Spleen (tissue), 11 donors: ENCODE data around the gene OR10C1. TPM values are rescaled to one million over a fixed set of nuclear protein-coding genes. Genes with fewer than 3 reads are reported as not detected.

Experiments
- DNase-seq: peaks from one replicate; pipeline ENCODE4 v3.0.0-alpha.2; 2020
- H3K27ac ChIP-seq, 8 donors: fragments of 200-600 bp; sonication (generic) in 7 of 8; 1 replicate in 4 of 8; 2 replicates in 4 of 8; pipeline versions ENCODE4 v1.5.0 to v1.8.0; 2016 to 2021; ENCODE audit warnings: inconsistent platforms in 4 of 8, mild to moderate bottlenecking in 4 of 8, moderate library complexity in 1 of 8
- H3K27me3 ChIP-seq, 7 donors: fragments of 200-600 bp; sonication (generic) in 6 of 7; replicated peaks in 1 of 7; 1 replicate in 4 of 7; 2 replicates in 3 of 7; pipeline versions ENCODE4 v1.5.0 to v1.8.0; 2016 to 2021; ENCODE audit warnings: inconsistent platforms in 3 of 7, mild to moderate bottlenecking in 1 of 7
- H3K36me3 ChIP-seq, 6 donors: fragments of 200-600 bp; sonication (generic) in 5 of 6; 1 replicate in 4 of 6; 2 replicates in 2 of 6; pipeline versions ENCODE4 v1.5.0 to v1.8.0; 2016 to 2021; ENCODE audit warnings: inconsistent platforms in 2 of 6
- H3K4me1 ChIP-seq, 6 donors: fragments of 200-600 bp; sonication (generic) in 5 of 6; 1 replicate in 3 of 6; 2 replicates in 3 of 6; pipeline versions ENCODE4 v1.5.0 to v1.8.0; 2016 to 2021; ENCODE audit warnings: inconsistent platforms in 3 of 6
- H3K4me3 ChIP-seq, 8 donors: fragments of 200-600 bp; sonication (generic) in 7 of 8; 1 replicate in 4 of 8; 2 replicates in 4 of 8; pipeline versions ENCODE4 v1.5.0 to v1.8.0; 2016 to 2021; ENCODE audit warnings: inconsistent platforms in 4 of 8, mild to moderate bottlenecking in 4 of 8, moderate library complexity in 2 of 8
- H3K9me3 ChIP-seq, 8 donors: fragments of 200-600 bp; sonication (generic) in 7 of 8; 1 replicate in 4 of 8; 2 replicates in 4 of 8; pipeline versions ENCODE4 v1.5.0 to v1.8.0; 2016 to 2021; ENCODE audit warnings: inconsistent platforms in 4 of 8
- POLR2A ChIP-seq, 3 donors: fragments of 450-650 bp; IDR thresholded peaks; one replicate each; pipeline ENCODE4 v1.5.1; 2017; ENCODE audit warnings: antibody characterized with exemption in 3 of 3, mild to moderate bottlenecking in 1 of 3
- POLR2AphosphoS5 ChIP-seq, 3 donors: sonication (generic); formaldehyde crosslinking; IDR thresholded peaks; one replicate each; pipeline ENCODE4 v1.5.1; 2017; ENCODE audit warnings: antibody characterized with exemption in 3 of 3
- WGBS, 5 donors: extraction: QIAGEN DNeasy Blood & Tissue Kit in 3 of 5; methylation state at CpG; one replicate each; pipeline versions ENCODE4 v1.1.5 to v1.1.7; 2013 to 2018; 5-methylcytosine and 5-hydroxymethylcytosine counted together
- intact Hi-C: fragments of 100-400 bp; cut with DNase I; formaldehyde crosslinking; loops from one replicate; pipeline ENCODE4 v1.15.0; 2023; ENCODE audit warnings: low total_unique reads
- polyA plus RNA-seq, 3 donors: library from polyadenylated mRNA; stranded (reverse); fragments of 200-250 nt; gene quantifications; one replicate each; pipeline ENCODE4 v1.2.1, GENCODE V29; 2013
- total RNA-seq, 7 donors: library from RNA; depleted of rRNA in 3 of 7; stranded (reverse); fragments of >200 nt in 3 of 7; fragmentation: NEBNext Ultra II Directional in 4 of 7; extraction: Animal tissue kit (Norgen Biotek cat#: 25700) in 4 of 7; gene quantifications; one replicate each; pipeline versions ENCODE4 v1.1.0 to v1.2.1, GENCODE V29; 2016 to 2021
- TF ChIP-seq, protein P1 (sequence below), 11 experiments: fragments of 200-600 bp in 7 of 11; fragments of 450-650 bp in 4 of 11; sonication (generic) in 4 of 11; IDR thresholded peaks in 8 of 11; conservative IDR thresholded peaks in 3 of 11; 1 replicate in 7 of 11; 2 replicates in 4 of 11; pipeline versions ENCODE4 v1.4.0 to v1.8.0; 2016 to 2021; ENCODE audit warnings: antibody characterized with exemption in 11 of 11, inconsistent platforms in 4 of 11, mild to moderate bottlenecking in 1 of 11
- donor health status: healthy with polysubstance abuse.
- donor health status: DM: no; HTN: no; CAD: no; lungs with moderate emphysema.
- donor health status: DM: no; HTN: no; CAD: no.
- donor health status: Bipolar disorder and iron deficiency.
- donor health status: healthy.
- donor health status: DM: no; HTN: no; CAD: no.
- donor health status: DM: yes; HTN: yes; CAD: no.

The OR10C1 gene
- total and polyA plus RNA-seq, 10 donors, result not detected

DNA sequence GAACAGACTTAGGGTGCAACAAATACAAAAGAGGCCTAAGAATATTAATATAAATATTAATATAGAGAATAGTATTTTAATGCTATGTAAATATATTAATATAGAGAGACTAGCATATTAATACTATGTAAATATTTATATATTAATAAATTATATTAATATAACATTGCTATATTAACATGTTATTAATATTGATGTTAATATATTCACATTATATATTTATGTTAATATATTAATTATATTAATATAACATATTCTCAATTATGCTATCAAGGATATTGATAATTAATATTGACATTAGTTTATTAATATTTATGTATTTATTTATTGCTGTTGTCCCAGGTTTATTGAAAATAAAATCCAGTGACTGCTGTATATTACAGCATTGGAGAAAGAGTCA lies 49.8 kb downstream of the OR10C1 start:
- Histone ChIP-seq H3K36me3 (no peaks in the 10 kb centered on the region), H3K4me3 (no peak overlapping the region), H3K9me3 (no peaks in the 10 kb centered on the region), H3K27me3 (peaks cover 0 to 24% (median 0%) of the 10 kb centered on the region in 7 donors), H3K27ac (no peak overlapping the region), H3K4me1 (no peaks in the 10 kb centered on the region)
- no peak for DNase-seq
- TF ChIP-seq POLR2AphosphoS5 (IDR thresholded peaks at IDR 0.05), result no peak
- intact Hi-C loops, result no loop called here

DNA sequence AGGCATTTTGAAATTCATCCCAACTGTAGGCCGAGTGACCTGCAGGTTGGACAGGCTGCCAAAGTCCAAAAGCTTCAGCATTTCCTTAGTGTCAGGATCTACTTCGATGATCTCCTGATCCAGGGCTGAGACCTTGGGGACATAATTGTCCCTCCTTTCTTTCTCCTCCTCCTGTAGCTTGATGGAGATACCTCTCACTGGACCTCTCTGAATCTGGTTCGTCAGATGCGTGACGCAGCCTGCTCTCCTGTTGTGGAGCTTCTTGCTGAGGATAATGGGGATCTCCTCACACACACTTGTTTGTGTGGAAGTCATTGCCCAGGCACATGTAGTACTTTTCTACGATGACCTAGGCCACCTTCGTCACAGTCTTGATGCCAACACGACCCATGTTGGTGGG lies 50.2 kb downstream of the OR10C1 start:
- Histone ChIP-seq H3K27ac (no peak overlapping the region), H3K4me3 (no peak overlapping the region), H3K27me3 (peaks cover 0 to 24% (median 0%) of the 10 kb centered on the region in 7 donors), H3K36me3 (no peaks in the 10 kb centered on the region), H3K9me3 (no peaks in the 10 kb centered on the region), H3K4me1 (no peaks in the 10 kb centered on the region)
- TF ChIP-seq, protein P1, sequence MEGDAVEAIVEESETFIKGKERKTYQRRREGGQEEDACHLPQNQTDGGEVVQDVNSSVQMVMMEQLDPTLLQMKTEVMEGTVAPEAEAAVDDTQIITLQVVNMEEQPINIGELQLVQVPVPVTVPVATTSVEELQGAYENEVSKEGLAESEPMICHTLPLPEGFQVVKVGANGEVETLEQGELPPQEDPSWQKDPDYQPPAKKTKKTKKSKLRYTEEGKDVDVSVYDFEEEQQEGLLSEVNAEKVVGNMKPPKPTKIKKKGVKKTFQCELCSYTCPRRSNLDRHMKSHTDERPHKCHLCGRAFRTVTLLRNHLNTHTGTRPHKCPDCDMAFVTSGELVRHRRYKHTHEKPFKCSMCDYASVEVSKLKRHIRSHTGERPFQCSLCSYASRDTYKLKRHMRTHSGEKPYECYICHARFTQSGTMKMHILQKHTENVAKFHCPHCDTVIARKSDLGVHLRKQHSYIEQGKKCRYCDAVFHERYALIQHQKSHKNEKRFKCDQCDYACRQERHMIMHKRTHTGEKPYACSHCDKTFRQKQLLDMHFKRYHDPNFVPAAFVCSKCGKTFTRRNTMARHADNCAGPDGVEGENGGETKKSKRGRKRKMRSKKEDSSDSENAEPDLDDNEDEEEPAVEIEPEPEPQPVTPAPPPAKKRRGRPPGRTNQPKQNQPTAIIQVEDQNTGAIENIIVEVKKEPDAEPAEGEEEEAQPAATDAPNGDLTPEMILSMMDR (IDR thresholded peaks at IDR 0.05 in 8 of 11, conservative IDR thresholded peaks at IDR 0.05 in 3 of 11), result no peak
- TF ChIP-seq POLR2A (IDR thresholded peaks at IDR 0.05) (no peak), POLR2AphosphoS5 (IDR thresholded peaks at IDR 0.05) (no peak)
- 91 to 98% (median 94%) methylated on average over 8 of the region's 8 CpGs for WGBS, 5 donors
- no peak for DNase-seq
- intact Hi-C loops, result no loop called here

DNA sequence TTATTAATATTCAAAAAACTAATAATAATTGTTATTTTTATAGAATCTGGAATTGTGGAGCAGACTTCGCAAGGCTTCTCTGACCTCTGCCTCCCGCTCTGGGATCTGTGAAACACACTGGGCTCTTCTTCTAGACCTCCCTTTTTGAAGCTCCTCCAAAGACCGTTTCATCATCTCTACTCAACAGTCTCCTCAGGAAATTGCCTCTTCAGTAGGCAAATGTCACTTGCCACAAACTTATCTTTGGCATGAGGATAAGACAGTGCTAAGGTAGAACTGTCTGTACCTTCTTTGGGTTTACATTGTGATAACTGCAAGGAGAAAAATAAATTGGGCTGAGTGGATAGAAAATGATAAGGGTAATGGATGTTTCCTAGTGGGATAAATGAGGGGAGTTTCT lies 50.9 kb downstream of the OR10C1 start:
- no peak overlapping the region for H3K27ac ChIP-seq
- WGBS, 5 donors, result 48 to 64% (median 58%) methylated on average over 3 of the region's 3 CpGs
- intact Hi-C loops, result no loop called here

DNA sequence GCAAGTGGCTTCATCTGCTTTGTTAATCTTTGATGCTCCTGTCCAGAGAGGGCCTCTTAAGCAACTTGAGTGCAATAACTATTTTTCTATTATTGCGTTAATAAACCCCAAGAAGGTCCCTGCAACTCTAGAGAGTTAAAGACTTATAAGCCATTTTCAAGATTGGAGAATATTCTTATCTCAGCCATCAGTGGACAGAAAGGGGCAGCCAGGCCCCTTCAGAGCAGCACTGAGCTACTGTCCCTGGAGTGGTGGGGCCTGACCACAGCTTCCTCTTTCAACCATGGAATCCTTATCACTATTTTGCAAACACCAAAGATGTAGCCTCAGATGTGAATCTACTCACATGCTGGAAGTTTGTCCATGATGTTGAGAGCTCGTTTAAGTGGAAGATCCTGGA lies 51.4 kb downstream of the OR10C1 start:
- Histone ChIP-seq H3K4me1 (no peaks in the 10 kb centered on the region), H3K9me3 (no peaks in the 10 kb centered on the region), H3K4me3 (no peak overlapping the region), H3K27me3 (peaks cover 0 to 24% (median 0%) of the 10 kb centered on the region in 7 donors), H3K36me3 (no peaks in the 10 kb centered on the region), H3K27ac (no peak overlapping the region)
- 17 to 45% (median 34%) methylated on average over 2 of the region's 2 CpGs for WGBS, 5 donors
- intact Hi-C loops, result no loop called here
- DNase-seq, result no peak
- TF ChIP-seq, protein P1 (IDR thresholded peaks at IDR 0.05 in 8 of 11, conservative IDR thresholded peaks at IDR 0.05 in 3 of 11), result no peak
- TF ChIP-seq POLR2AphosphoS5 (IDR thresholded peaks at IDR 0.05) (no peak), POLR2A (IDR thresholded peaks at IDR 0.05) (no peak)

More for the DNA sequence above, 50.9 kb downstream of the OR10C1 start:
- H3K27me3 ChIP-seq, result peaks cover 0 to 24% (median 0%) of the 10 kb centered on the region in 7 donors
- no peak for TF ChIP-seq POLR2A (IDR thresholded peaks at IDR 0.05)
- TF ChIP-seq, protein P1 (IDR thresholded peaks at IDR 0.05 in 8 of 11, conservative IDR thresholded peaks at IDR 0.05 in 3 of 11), result no peak
- TF ChIP-seq POLR2AphosphoS5 (IDR thresholded peaks at IDR 0.05), result no peak
- no peaks in the 10 kb centered on the region for H3K4me1 ChIP-seq
- H3K9me3 ChIP-seq, result no peaks in the 10 kb centered on the region
- H3K36me3 ChIP-seq, result no peaks in the 10 kb centered on the region
- no peak for DNase-seq
- no peak overlapping the region for H3K4me3 ChIP-seq

Other genes starting within 250 kb of the OR10C1 start
- not detected for gene OR14J1, start 137.6 kb upstream of the OR10C1 start, total RNA-seq
- gene OR14J1, start 137.6 kb upstream of the OR10C1 start, polyA plus RNA-seq, result not detected
- gene OR5V1, start 70.4 kb upstream of the OR10C1 start, total RNA-seq, result not detected
- gene OR5V1, start 70.4 kb upstream of the OR10C1 start, polyA plus RNA-seq, result not detected
- gene OR12D3, start 64.0 kb upstream of the OR10C1 start, total RNA-seq, result not detected
- gene OR12D3, start 64.0 kb upstream of the OR10C1 start, polyA plus RNA-seq, result not detected
- not detected for gene OR12D2, start 43.7 kb upstream of the OR10C1 start, total RNA-seq
- gene OR12D2, start 43.7 kb upstream of the OR10C1 start, polyA plus RNA-seq, result not detected
- gene OR12D1, start 24.4 kb upstream of the OR10C1 start, total RNA-seq, result not detected
- not detected for gene OR12D1, start 24.4 kb upstream of the OR10C1 start, polyA plus RNA-seq
- not detected for gene OR11A1, start 17.8 kb downstream of the OR10C1 start, total RNA-seq
- gene OR11A1, start 17.8 kb downstream of the OR10C1 start, polyA plus RNA-seq, result not detected
- not detected for gene OR2H1, start 17.8 kb downstream of the OR10C1 start, total RNA-seq
- not detected for gene OR2H1, start 17.8 kb downstream of the OR10C1 start, polyA plus RNA-seq
- gene MAS1L, start 48.6 kb downstream of the OR10C1 start, total RNA-seq, result not detected
- gene MAS1L, start 48.6 kb downstream of the OR10C1 start, polyA plus RNA-seq, result not detected
- 10 to 100 TPM; 10.8 to 64.3 (median 17.2) TPM for gene UBD, start 120.4 kb downstream of the OR10C1 start, total RNA-seq
- 100 to 1,000 TPM in 1 of 3 donors, 10 to 100 TPM in 2; 59.7 to 121 (median 62.1) TPM for gene UBD, start 120.4 kb downstream of the OR10C1 start, polyA plus RNA-seq
- not detected for gene OR2H2, start 145.8 kb downstream of the OR10C1 start, total RNA-seq
- gene OR2H2, start 145.8 kb downstream of the OR10C1 start, polyA plus RNA-seq, result not detected
- 100 to 1,000 TPM in 1 of 7 donors, 10 to 100 TPM in 6; 52.8 to 122 (median 70.4) TPM for gene GABBR1, start 193.9 kb downstream of the OR10C1 start, total RNA-seq
- gene GABBR1, start 193.9 kb downstream of the OR10C1 start, polyA plus RNA-seq, result 10 to 100 TPM; 13.8 to 45.4 (median 39.1) TPM
- gene MOG, start 217.8 kb downstream of the OR10C1 start, total RNA-seq, result not detected
- gene MOG, start 217.8 kb downstream of the OR10C1 start, polyA plus RNA-seq, result not detected
- 1 to 10 TPM in 1 of 7 donors, under 1 TPM in 2, not detected in 4; 0.37 to 2.8 (median 0.55) TPM for gene ZFP57, start 241.8 kb downstream of the OR10C1 start, total RNA-seq
- 1 to 10 TPM in 1 of 3 donors, not detected in 2; 6.8 TPM for gene ZFP57, start 241.8 kb downstream of the OR10C1 start, polyA plus RNA-seq